Activated T-cell treated with anti-CD3 and anti-CD28 coated beads, Interleukin-2, amount 50 U/mL, for 4 hours (primary cell): ENCODE measurements around the gene BMPR1B. TPM values are rescaled to one million over a fixed set of nuclear protein-coding genes. Genes with fewer than 3 reads are reported as not detected.

ENCODE experiments used
- ATAC-seq, 2 donors: fragments of 200-7000 bp; cut with Tn5 transposase; one replicate each; pipeline ENCODE4 v1.10.0; 2021
- DNase-seq: peaks from one replicate; pipeline ENCODE4 v3.0.0-alpha.2; 2020
- H3K27me3 Mint-ChIP-seq: one replicate; pipeline ENCODE4 v1.8.0; 2021; ENCODE audit warnings: low read depth, mixed read lengths
- H3K36me3 Mint-ChIP-seq: one replicate; pipeline ENCODE4 v1.8.0; 2022; ENCODE audit warnings: mixed read lengths; ENCODE audit not compliant: insufficient read depth
- H3K4me1 Mint-ChIP-seq: one replicate; pipeline ENCODE4 v1.8.0; 2021; ENCODE audit warnings: low read depth, mixed read lengths
- H3K4me3 Mint-ChIP-seq: one replicate; pipeline ENCODE4 v1.8.0; 2021; ENCODE audit warnings: mild to moderate bottlenecking, moderate library complexity, mixed read lengths
- H3K9me3 Mint-ChIP-seq: one replicate; pipeline ENCODE4 v1.8.0; 2021; ENCODE audit warnings: mixed read lengths
- total RNA-seq, 3 donors: library from RNA; stranded (reverse); gene quantifications; one replicate each; pipeline ENCODE4 v1.2.1, GENCODE V29; 2021

BMPR1B gene
- total RNA-seq, 3 donors from 2014 or later: not detected

GRCh38 chr4:95181243-95181995 lies 423.7 kb downstream of the BMPR1B start:
- Mint-ChIP-seq H3K4me1 (no peaks in the 10 kb centered on the region), H3K9me3 (no peaks in the 10 kb centered on the region), H3K4me3 (no peak overlapping the region), H3K36me3 (no peaks in the 10 kb centered on the region), H3K27me3 (peaks cover 2% of the 10 kb centered on the region)
- DNase-seq (no peak), ATAC-seq (peak; percentile 56 to 60)

GRCh38 chr4:95181996-95182306 lies 424.2 kb downstream of the BMPR1B start:
- Mint-ChIP-seq H3K36me3 (no peaks in the 10 kb centered on the region), H3K4me3 (no peak overlapping the region), H3K9me3 (no peaks in the 10 kb centered on the region), H3K27me3 (peaks cover 2% of the 10 kb centered on the region), H3K4me1 (no peaks in the 10 kb centered on the region)
- DNase-seq (no peak), ATAC-seq (no peak)

- peaks cover 8% of the 10 kb centered on the region for H3K4me1 Mint-ChIP-seq
- H3K4me3 Mint-ChIP-seq: no peak overlapping the region
- no peaks in the 10 kb centered on the region for H3K9me3 Mint-ChIP-seq
- H3K27me3 Mint-ChIP-seq: peaks cover 2% of the 10 kb centered on the region
- no peak for ATAC-seq
- H3K36me3 Mint-ChIP-seq: no peaks in the 10 kb centered on the region
- no peak for DNase-seq
These were observed 426.1 kb downstream of the BMPR1B start for GRCh38 chr4:95183656-95184408.

- no peak for ATAC-seq
- no peaks in the 10 kb centered on the region for H3K9me3 Mint-ChIP-seq
- H3K4me1 Mint-ChIP-seq: peaks cover 19% of the 10 kb centered on the region
- no peaks in the 10 kb centered on the region for H3K36me3 Mint-ChIP-seq
- no peak overlapping the region for H3K4me3 Mint-ChIP-seq
- no peaks in the 10 kb centered on the region for H3K27me3 Mint-ChIP-seq
- no peak for DNase-seq
These were observed 428.9 kb downstream of the BMPR1B start for GRCh38 chr4:95186666-95187065.

GRCh38 chr4:95188701-95189370 lies 431.1 kb downstream of the BMPR1B start:
- H3K27me3 Mint-ChIP-seq: no peaks in the 10 kb centered on the region
- H3K4me1 Mint-ChIP-seq: peaks cover 22% of the 10 kb centered on the region
- no peak for DNase-seq
- no peak for ATAC-seq
- no peaks in the 10 kb centered on the region for H3K36me3 Mint-ChIP-seq
- no peak overlapping the region for H3K4me3 Mint-ChIP-seq
- no peaks in the 10 kb centered on the region for H3K9me3 Mint-ChIP-seq

- ATAC-seq (no peak), DNase-seq (no peak)
- no peak overlapping the region for H3K4me3 Mint-ChIP-seq
- peaks cover 27% of the 10 kb centered on the region for H3K4me1 Mint-ChIP-seq
- H3K27me3 Mint-ChIP-seq: no peaks in the 10 kb centered on the region
- H3K36me3 Mint-ChIP-seq: no peaks in the 10 kb centered on the region
- H3K9me3 Mint-ChIP-seq: no peaks in the 10 kb centered on the region
These were observed 433.1 kb downstream of the BMPR1B start for GRCh38 chr4:95190751-95191436.

GRCh38 chr4:95191537-95191936 lies 433.8 kb downstream of the BMPR1B start:
- H3K4me3 Mint-ChIP-seq: no peak overlapping the region
- peaks cover 27% of the 10 kb centered on the region for H3K4me1 Mint-ChIP-seq
- no peaks in the 10 kb centered on the region for H3K9me3 Mint-ChIP-seq
- no peak for DNase-seq
- H3K27me3 Mint-ChIP-seq: no peaks in the 10 kb centered on the region
- no peak for ATAC-seq
- H3K36me3 Mint-ChIP-seq: no peaks in the 10 kb centered on the region

GRCh38 chr4:95193391-95194224 lies 435.9 kb downstream of the BMPR1B start:
- Mint-ChIP-seq H3K27me3 (no peaks in the 10 kb centered on the region), H3K4me3 (no peak overlapping the region), H3K4me1 (peaks cover 21% of the 10 kb centered on the region), H3K36me3 (no peaks in the 10 kb centered on the region), H3K9me3 (no peaks in the 10 kb centered on the region)
- ATAC-seq (no peak), DNase-seq (no peak)

GRCh38 chr4:95197353-95197752 lies 439.6 kb downstream of the BMPR1B start:
- Mint-ChIP-seq H3K27me3 (no peaks in the 10 kb centered on the region), H3K36me3 (no peaks in the 10 kb centered on the region), H3K4me3 (no peak overlapping the region), H3K9me3 (no peaks in the 10 kb centered on the region), H3K4me1 (peaks cover 8% of the 10 kb centered on the region)
- DNase-seq (no peak), ATAC-seq (no peak)

- DNase-seq (no peak), ATAC-seq (no peak)
- Mint-ChIP-seq H3K4me3 (no peak overlapping the region), H3K36me3 (no peaks in the 10 kb centered on the region), H3K4me1 (peaks cover 3% of the 10 kb centered on the region), H3K27me3 (no peaks in the 10 kb centered on the region), H3K9me3 (no peaks in the 10 kb centered on the region)
These were observed 441.2 kb downstream of the BMPR1B start for GRCh38 chr4:95198961-95199360.

GRCh38 chr4:95204267-95204844 lies 446.6 kb downstream of the BMPR1B start:
- H3K9me3 Mint-ChIP-seq: no peaks in the 10 kb centered on the region
- H3K27me3 Mint-ChIP-seq: no peaks in the 10 kb centered on the region
- H3K4me1 Mint-ChIP-seq: no peaks in the 10 kb centered on the region
- ATAC-seq (no peak), DNase-seq (no peak)
- no peak overlapping the region for H3K4me3 Mint-ChIP-seq
- no peaks in the 10 kb centered on the region for H3K36me3 Mint-ChIP-seq

GRCh38 chr4:95204873-95205272 lies 447.1 kb downstream of the BMPR1B start:
- ATAC-seq (no peak), DNase-seq (no peak)

More at GRCh38 chr4:95204873-95205272, 447.1 kb downstream of the BMPR1B start:
- Mint-ChIP-seq H3K36me3 (no peaks in the 10 kb centered on the region), H3K9me3 (no peaks in the 10 kb centered on the region), H3K4me3 (no peak overlapping the region), H3K4me1 (no peaks in the 10 kb centered on the region), H3K27me3 (no peaks in the 10 kb centered on the region)
